HepG2 (cell line): ENCODE data around the gene IFT88. TPM values are rescaled to one million over a fixed set of nuclear protein-coding genes. Genes with fewer than 3 reads are reported as not detected.

Source experiments
- CENPT ChIP-seq: sonication (generic); formaldehyde crosslinking; IDR thresholded peaks from 2 replicates; pipeline ENCODE4 v1.8.0; 2022; ENCODE audit warnings: low read depth, mild to moderate bottlenecking, moderate library complexity, missing genetic modification reagents
- HDAC1 ChIP-seq: sonication (generic); formaldehyde crosslinking; IDR thresholded peaks from 2 replicates; pipeline ENCODE4 v1.5.1; 2020; ENCODE audit warnings: mild to moderate bottlenecking, missing genetic modification reagents
- KDM1A ChIP-seq: IDR thresholded peaks from 2 replicates; pipeline ENCODE4 v1.6.1; 2016; ENCODE audit warnings: missing compliant biosample characterization
- MEF2D ChIP-seq: sonication (generic); formaldehyde crosslinking; IDR thresholded peaks from 2 replicates; pipeline ENCODE4 v1.5.1; 2020; ENCODE audit warnings: mild to moderate bottlenecking, missing genetic modification reagents
- NFYB ChIP-seq: sonication (generic); formaldehyde crosslinking; IDR thresholded peaks from 2 replicates; pipeline ENCODE4 v1.4.0; 2020; ENCODE audit warnings: missing genetic modification reagents
- PCBP2 ChIP-seq: fragments of 200-400 bp; formaldehyde crosslinking; optimal IDR thresholded peaks from 2 replicates; pipeline ENCODE3; 2018; ENCODE audit warnings: low read length, low read depth; ENCODE audit not compliant: poor library complexity, severe bottlenecking
- TOE1 ChIP-seq: sonication (generic); formaldehyde crosslinking; IDR thresholded peaks from 2 replicates; pipeline ENCODE4 v1.4.0; 2020; ENCODE audit warnings: mild to moderate bottlenecking, missing genetic modification reagents
- ZFP90 ChIP-seq: sonication (generic); formaldehyde crosslinking; IDR thresholded peaks from 2 replicates; pipeline ENCODE4 v1.8.0; 2022; ENCODE audit warnings: missing genetic modification reagents, mild to moderate bottlenecking, inconsistent platforms, borderline replicate concordance
- ZMYM3 ChIP-seq: sonication (generic); formaldehyde crosslinking; IDR thresholded peaks from 2 replicates; pipeline ENCODE4 v1.5.1; 2020; ENCODE audit warnings: mild to moderate bottlenecking, missing genetic modification reagents
- polyA plus RNA-seq, 8 experiments: library from polyadenylated mRNA; depleted of rRNA in 3 of 8; stranded (reverse) in 7 of 8; unstranded in 1 of 8; fragments of >200 nt; fragmentation: Illumina TruSeq in 4 of 8; extraction: Trizol in 4 of 8; gene quantifications; 2 replicates each; pipeline versions ENCODE4 v1.2.1 to v1.2.3, GENCODE V29; 2011 to 2016; ENCODE audit warnings: low read depth in 4 of 8, missing spikeins in 1 of 8, mixed read lengths in 1 of 8; ENCODE audit not compliant: insufficient read depth in 1 of 8
- total RNA-seq, 5 experiments: library from RNA; depleted of rRNA; stranded (reverse); fragments of >200 nt; fragmentation: Illumina TruSeq; extraction: Trizol; gene quantifications; 2 replicates each; pipeline ENCODE4 v1.2.3, GENCODE V29; 2016; ENCODE audit warnings: low read depth in 1 of 5
- TF ChIP-seq, protein P1 (sequence below), 2 experiments: fragments of 450-650 bp in 1 of 2; sonication (generic) in 1 of 2; formaldehyde crosslinking; IDR thresholded peaks; 2 replicates each; pipeline versions ENCODE4 v1.5.0 to v1.8.0; 2020 to 2022; ENCODE audit warnings: mild to moderate bottlenecking in 1 of 2, missing genetic modification reagents in 1 of 2
- TF ChIP-seq, protein P2 (sequence below): sonication (generic); formaldehyde crosslinking; IDR thresholded peaks from 2 replicates; pipeline ENCODE4 v1.4.0; 2020; ENCODE audit warnings: missing genetic modification reagents, borderline replicate concordance
- TF ChIP-seq, protein P3 (sequence below): sonication (generic); formaldehyde crosslinking; conservative IDR thresholded peaks from 2 replicates; pipeline ENCODE4 v1.4.0; 2020; ENCODE audit warnings: missing genetic modification reagents
- TF ChIP-seq, protein P4 (sequence below): sonication (generic); formaldehyde crosslinking; IDR thresholded peaks from 2 replicates; pipeline ENCODE4 v1.4.0; 2020; ENCODE audit warnings: missing genetic modification reagents
- TF ChIP-seq, protein P5 (sequence below): sonication (generic); formaldehyde crosslinking; IDR thresholded peaks from 2 replicates; pipeline ENCODE4 v1.4.0; 2020; ENCODE audit warnings: mild to moderate bottlenecking, missing genetic modification reagents, borderline replicate concordance

The IFT88 gene
- total and polyA plus RNA-seq, 2 of the 13 experiments (the other 11 are each of a cell fraction or from before 2014, with no cell fraction given), result 8.4 to 19.9 TPM

DNA sequence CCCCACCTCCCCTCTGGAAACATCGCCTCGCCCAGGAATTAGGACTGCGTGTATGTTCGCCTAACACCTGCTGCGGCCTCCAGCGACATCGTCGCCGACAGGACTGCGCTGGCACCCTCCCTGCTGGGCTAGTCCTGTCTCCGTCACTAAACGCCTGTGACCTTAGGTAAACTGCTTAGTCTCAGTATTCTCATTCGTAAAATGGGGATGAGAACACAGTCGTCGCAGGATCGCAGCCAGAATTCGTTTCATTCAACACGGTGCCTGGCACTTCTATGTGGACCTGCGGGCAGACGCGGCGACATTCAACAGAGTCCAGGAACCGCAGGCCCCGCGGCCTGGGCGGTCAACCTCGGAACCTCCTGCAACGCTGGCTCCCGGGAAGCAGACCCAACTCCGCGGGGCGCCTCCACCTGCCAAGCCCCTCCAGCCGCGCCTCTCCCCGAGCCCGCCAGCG, 41.8 kb upstream of the IFT88 start (continued):
- TF ChIP-seq HDAC1 (peak; percentile 1), KDM1A (peak; percentile 74), PCBP2 (no peak), NFYB (CRISPR knock-in tag) (no peak), TOE1 (no peak), ZFP90 (CRISPR knock-in tag) (0 out of 2 replicates have a peak, but pooled peaks have one; percentile 3), MEF2D (CRISPR knock-in tag) (no peak), ZMYM3 (peak; percentile 67), CENPT (CRISPR knock-in tag) (peak; percentile 19; the same call in 1 of the 2 replicates)
- TF ChIP-seq, protein P1, sequence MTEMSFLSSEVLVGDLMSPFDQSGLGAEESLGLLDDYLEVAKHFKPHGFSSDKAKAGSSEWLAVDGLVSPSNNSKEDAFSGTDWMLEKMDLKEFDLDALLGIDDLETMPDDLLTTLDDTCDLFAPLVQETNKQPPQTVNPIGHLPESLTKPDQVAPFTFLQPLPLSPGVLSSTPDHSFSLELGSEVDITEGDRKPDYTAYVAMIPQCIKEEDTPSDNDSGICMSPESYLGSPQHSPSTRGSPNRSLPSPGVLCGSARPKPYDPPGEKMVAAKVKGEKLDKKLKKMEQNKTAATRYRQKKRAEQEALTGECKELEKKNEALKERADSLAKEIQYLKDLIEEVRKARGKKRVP (CRISPR knock-in tag; IDR thresholded peaks at IDR 0.05), result no peak
- TF ChIP-seq, protein P2, sequence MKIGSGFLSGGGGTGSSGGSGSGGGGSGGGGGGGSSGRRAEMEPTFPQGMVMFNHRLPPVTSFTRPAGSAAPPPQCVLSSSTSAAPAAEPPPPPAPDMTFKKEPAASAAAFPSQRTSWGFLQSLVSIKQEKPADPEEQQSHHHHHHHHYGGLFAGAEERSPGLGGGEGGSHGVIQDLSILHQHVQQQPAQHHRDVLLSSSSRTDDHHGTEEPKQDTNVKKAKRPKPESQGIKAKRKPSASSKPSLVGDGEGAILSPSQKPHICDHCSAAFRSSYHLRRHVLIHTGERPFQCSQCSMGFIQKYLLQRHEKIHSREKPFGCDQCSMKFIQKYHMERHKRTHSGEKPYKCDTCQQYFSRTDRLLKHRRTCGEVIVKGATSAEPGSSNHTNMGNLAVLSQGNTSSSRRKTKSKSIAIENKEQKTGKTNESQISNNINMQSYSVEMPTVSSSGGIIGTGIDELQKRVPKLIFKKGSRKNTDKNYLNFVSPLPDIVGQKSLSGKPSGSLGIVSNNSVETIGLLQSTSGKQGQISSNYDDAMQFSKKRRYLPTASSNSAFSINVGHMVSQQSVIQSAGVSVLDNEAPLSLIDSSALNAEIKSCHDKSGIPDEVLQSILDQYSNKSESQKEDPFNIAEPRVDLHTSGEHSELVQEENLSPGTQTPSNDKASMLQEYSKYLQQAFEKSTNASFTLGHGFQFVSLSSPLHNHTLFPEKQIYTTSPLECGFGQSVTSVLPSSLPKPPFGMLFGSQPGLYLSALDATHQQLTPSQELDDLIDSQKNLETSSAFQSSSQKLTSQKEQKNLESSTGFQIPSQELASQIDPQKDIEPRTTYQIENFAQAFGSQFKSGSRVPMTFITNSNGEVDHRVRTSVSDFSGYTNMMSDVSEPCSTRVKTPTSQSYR (CRISPR knock-in tag), result peak; percentile 20; the same call in 1 of the 2 replicates
- TF ChIP-seq, protein P3, sequence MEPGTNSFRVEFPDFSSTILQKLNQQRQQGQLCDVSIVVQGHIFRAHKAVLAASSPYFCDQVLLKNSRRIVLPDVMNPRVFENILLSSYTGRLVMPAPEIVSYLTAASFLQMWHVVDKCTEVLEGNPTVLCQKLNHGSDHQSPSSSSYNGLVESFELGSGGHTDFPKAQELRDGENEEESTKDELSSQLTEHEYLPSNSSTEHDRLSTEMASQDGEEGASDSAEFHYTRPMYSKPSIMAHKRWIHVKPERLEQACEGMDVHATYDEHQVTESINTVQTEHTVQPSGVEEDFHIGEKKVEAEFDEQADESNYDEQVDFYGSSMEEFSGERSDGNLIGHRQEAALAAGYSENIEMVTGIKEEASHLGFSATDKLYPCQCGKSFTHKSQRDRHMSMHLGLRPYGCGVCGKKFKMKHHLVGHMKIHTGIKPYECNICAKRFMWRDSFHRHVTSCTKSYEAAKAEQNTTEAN (CRISPR knock-in tag), result 0 out of 2 replicates have a peak, but pooled peaks have one; percentile 28
- TF ChIP-seq, protein P4, sequence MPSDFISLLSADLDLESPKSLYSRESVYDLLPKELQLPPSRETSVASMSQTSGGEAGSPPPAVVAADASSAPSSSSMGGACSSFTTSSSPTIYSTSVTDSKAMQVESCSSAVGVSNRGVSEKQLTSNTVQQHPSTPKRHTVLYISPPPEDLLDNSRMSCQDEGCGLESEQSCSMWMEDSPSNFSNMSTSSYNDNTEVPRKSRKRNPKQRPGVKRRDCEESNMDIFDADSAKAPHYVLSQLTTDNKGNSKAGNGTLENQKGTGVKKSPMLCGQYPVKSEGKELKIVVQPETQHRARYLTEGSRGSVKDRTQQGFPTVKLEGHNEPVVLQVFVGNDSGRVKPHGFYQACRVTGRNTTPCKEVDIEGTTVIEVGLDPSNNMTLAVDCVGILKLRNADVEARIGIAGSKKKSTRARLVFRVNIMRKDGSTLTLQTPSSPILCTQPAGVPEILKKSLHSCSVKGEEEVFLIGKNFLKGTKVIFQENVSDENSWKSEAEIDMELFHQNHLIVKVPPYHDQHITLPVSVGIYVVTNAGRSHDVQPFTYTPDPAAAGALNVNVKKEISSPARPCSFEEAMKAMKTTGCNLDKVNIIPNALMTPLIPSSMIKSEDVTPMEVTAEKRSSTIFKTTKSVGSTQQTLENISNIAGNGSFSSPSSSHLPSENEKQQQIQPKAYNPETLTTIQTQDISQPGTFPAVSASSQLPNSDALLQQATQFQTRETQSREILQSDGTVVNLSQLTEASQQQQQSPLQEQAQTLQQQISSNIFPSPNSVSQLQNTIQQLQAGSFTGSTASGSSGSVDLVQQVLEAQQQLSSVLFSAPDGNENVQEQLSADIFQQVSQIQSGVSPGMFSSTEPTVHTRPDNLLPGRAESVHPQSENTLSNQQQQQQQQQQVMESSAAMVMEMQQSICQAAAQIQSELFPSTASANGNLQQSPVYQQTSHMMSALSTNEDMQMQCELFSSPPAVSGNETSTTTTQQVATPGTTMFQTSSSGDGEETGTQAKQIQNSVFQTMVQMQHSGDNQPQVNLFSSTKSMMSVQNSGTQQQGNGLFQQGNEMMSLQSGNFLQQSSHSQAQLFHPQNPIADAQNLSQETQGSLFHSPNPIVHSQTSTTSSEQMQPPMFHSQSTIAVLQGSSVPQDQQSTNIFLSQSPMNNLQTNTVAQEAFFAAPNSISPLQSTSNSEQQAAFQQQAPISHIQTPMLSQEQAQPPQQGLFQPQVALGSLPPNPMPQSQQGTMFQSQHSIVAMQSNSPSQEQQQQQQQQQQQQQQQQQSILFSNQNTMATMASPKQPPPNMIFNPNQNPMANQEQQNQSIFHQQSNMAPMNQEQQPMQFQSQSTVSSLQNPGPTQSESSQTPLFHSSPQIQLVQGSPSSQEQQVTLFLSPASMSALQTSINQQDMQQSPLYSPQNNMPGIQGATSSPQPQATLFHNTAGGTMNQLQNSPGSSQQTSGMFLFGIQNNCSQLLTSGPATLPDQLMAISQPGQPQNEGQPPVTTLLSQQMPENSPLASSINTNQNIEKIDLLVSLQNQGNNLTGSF (CRISPR knock-in tag), result no peak
- TF ChIP-seq, protein P5, sequence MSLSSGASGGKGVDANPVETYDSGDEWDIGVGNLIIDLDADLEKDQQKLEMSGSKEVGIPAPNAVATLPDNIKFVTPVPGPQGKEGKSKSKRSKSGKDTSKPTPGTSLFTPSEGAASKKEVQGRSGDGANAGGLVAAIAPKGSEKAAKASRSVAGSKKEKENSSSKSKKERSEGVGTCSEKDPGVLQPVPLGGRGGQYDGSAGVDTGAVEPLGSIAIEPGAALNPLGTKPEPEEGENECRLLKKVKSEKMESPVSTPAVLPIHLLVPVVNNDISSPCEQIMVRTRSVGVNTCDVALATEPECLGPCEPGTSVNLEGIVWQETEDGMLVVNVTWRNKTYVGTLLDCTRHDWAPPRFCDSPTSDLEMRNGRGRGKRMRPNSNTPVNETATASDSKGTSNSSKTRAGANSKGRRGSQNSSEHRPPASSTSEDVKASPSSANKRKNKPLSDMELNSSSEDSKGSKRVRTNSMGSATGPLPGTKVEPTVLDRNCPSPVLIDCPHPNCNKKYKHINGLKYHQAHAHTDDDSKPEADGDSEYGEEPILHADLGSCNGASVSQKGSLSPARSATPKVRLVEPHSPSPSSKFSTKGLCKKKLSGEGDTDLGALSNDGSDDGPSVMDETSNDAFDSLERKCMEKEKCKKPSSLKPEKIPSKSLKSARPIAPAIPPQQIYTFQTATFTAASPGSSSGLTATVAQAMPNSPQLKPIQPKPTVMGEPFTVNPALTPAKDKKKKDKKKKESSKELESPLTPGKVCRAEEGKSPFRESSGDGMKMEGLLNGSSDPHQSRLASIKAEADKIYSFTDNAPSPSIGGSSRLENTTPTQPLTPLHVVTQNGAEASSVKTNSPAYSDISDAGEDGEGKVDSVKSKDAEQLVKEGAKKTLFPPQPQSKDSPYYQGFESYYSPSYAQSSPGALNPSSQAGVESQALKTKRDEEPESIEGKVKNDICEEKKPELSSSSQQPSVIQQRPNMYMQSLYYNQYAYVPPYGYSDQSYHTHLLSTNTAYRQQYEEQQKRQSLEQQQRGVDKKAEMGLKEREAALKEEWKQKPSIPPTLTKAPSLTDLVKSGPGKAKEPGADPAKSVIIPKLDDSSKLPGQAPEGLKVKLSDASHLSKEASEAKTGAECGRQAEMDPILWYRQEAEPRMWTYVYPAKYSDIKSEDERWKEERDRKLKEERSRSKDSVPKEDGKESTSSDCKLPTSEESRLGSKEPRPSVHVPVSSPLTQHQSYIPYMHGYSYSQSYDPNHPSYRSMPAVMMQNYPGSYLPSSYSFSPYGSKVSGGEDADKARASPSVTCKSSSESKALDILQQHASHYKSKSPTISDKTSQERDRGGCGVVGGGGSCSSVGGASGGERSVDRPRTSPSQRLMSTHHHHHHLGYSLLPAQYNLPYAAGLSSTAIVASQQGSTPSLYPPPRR, result no peak
